Fibroblast of the aortic adventitia (primary cell): Measurements from ENCODE around the gene ORMDL2. TPM values are rescaled to one million over a fixed set of nuclear protein-coding genes. Genes with fewer than 3 reads are reported as not detected.

Source experiments
- DNase-seq: peaks from one replicate; pipeline ENCODE4 v3.0.0-alpha.2; 2010; ENCODE audit warnings: low read depth
- H3K4me3 ChIP-seq: 2 replicates; pipeline ENCODE4 v1.5.1; 2011; ENCODE audit warnings: low read depth, mild to moderate bottlenecking, control low read depth, low read length, moderate library complexity
- total RNA-seq: library from RNA; depleted of rRNA; stranded (reverse); fragments of >200 nt; gene quantifications from 2 replicates; pipeline ENCODE4 v1.2.3, GENCODE V29; 2012; ENCODE audit warnings: low replicate concordance
- TF ChIP-seq, protein P1 (sequence below): IDR thresholded peaks from 2 replicates; pipeline ENCODE4 v1.5.1; 2011; ENCODE audit warnings: mild to moderate bottlenecking, low read length, control low read depth, inconsistent platforms; ENCODE audit not compliant: insufficient read depth

Gene ORMDL2
- total RNA-seq, 1 donor, result 16.9 TPM

DNA sequence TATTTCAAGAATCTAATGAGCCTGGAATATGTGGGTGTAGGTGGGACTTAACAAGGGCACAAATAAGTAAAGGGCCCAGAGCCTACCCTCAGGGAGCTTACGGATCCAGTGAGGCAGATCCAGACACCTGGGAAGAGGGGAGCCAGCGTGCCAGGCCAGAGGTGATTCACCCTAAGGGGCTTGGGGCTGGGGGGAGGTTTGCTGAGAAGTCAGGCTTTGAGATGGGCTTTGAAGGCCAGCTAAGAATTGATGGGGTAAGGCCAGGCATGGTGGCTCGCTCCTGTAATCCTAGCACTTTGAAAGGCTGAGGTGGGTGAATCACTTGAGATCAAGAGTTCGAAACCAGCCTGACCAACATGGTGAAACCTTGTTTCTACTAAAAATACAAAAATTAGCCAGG lies 25.6 kb downstream of the ORMDL2 start:
- DNase-seq, result no peak
- TF ChIP-seq, protein P1, sequence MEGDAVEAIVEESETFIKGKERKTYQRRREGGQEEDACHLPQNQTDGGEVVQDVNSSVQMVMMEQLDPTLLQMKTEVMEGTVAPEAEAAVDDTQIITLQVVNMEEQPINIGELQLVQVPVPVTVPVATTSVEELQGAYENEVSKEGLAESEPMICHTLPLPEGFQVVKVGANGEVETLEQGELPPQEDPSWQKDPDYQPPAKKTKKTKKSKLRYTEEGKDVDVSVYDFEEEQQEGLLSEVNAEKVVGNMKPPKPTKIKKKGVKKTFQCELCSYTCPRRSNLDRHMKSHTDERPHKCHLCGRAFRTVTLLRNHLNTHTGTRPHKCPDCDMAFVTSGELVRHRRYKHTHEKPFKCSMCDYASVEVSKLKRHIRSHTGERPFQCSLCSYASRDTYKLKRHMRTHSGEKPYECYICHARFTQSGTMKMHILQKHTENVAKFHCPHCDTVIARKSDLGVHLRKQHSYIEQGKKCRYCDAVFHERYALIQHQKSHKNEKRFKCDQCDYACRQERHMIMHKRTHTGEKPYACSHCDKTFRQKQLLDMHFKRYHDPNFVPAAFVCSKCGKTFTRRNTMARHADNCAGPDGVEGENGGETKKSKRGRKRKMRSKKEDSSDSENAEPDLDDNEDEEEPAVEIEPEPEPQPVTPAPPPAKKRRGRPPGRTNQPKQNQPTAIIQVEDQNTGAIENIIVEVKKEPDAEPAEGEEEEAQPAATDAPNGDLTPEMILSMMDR, result no peak
- no peak overlapping the region for H3K4me3 ChIP-seq

DNA sequence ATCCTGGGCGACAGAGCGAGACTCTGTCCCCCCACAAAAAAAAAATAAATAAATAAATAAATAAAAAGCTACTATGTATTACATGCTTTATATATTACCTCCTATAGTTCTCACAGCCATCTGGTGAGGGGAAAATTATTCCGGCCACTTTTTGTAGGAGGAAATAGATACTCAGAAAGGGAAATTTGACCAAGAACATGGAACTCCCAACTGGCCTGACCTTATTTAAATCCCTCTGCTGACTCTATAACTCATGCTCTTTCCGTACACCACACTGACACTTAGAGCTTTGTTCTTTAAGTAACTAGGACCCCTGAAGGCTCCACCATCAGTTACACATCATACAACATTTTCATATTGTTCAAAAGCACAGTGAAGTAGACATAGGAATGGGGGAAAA lies 27.1 kb downstream of the ORMDL2 start:
- TF ChIP-seq, protein P1, result no peak
- no peak for DNase-seq
- H3K4me3 ChIP-seq, result no peak overlapping the region

DNA sequence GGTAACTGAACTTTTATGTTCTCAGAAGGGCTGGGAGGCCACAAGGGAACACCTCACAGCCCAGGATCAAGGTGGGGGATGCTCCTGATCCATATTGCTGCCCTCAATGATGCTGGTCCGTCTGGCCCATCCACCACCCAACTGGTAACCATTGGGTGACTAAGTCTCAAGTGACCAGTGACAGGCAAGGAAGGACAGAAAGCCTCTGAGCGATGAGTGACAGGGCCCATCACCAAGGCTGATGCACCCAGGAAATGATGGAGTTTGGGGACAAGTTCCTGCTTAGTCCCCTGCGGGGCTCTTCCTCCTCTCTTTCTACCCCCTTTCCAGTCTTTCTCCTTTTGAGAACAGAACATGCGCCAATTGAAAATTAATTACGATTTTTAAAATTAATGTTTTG lies 27.5 kb downstream of the ORMDL2 start:
- TF ChIP-seq, protein P1, result no peak
- no peak for DNase-seq
- H3K4me3 ChIP-seq, result no peak overlapping the region

DNA sequence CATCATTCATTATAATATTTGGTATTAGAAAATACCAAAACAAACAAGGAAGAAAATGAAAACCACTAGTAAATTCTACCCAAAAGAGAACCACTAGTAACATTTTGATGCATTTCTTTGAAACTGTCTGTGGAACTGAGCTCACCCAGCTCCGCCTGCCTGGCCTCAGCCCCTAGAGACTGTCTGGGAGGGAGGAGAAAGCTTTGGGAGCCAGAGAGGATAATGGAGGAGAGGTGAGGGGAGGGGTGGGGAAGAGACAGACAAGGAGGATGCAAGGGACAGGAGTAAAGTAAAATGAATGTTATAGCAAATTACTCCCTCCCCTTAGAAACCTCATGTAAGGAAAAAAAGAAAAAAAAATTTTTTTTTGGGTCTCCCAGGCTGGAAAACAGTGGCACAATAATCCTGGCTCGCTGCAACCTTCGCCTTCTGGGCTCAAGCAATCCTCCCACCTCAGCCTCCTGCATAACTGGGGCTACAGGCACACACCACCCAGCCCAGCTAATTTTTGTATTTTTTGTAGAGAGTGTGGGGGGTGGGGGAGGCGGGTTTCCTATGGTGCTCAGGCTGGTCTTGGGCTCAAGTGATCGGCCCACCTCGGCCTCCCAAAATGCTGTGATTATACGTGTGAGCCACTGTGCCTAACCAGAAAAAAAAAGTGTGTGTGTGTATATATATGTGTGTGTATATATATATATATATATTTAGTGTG lies 28.1 kb downstream of the ORMDL2 start:
- TF ChIP-seq, protein P1, result no peak
- no peak overlapping the region for H3K4me3 ChIP-seq
- DNase-seq, result peak; percentile 34

DNA sequence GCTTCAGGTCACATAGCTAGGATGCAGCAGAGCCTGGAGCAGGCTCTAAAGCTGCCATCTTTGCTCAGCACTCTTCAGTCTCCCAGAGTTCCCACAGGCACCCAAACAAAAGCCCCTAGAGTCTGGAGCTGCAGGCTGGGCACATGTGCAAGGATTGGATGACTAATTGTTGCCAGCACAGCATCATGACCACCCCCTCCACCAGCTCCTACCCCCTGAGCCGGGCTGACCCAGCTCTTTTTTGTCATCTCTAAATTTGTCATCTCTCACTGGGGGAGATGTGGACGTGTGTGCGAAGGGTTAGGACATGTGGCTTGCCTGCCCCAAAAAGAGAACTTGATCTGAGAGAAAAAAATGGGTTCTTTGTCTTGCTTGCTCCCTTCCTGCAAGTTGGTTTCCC lies 29.2 kb downstream of the ORMDL2 start:
- TF ChIP-seq, protein P1, result no peak
- DNase-seq, result peak; percentile 67
- no peak overlapping the region for H3K4me3 ChIP-seq

DNA sequence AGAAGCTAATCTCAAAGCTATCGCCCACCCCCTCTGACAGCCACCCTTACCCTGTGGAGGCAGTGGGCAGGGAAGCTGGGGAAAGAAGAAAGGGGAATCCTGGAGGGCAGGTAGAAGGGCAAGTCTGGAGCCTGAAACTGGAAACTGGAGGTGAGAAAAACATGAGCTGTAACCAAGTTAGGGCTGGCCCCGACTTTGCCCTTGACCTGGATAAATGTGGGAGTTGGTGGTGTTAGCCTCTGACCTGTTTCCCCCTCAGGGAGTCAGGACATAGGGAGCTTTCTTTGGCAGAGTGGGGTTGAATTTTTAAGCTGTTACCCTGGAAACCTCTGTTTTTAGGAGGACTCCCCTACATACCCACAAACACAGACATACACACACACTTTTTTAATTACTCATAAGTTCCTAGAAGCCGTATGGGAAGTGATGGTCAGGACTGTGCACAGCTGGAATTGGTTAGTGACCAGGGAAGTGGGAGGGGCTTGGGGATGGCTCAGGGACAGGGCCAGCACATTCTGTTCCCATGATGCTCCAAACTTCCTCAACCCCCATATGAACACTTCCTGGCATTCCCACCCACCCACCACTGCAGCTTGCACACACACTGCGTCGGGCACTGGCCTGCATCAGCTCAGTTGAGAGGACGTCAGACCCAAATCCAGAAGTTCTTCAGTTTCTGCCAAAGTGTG lies 29.9 kb downstream of the ORMDL2 start:
- TF ChIP-seq, protein P1, result no peak
- peak overlapping the region; percentile 38 for H3K4me3 ChIP-seq
- DNase-seq, result peak; percentile 99
